HL-60 (cell line): Measurements from ENCODE around the gene CABP2.
"Not testable (repeated sequence)": the region's sequence is repeated elsewhere in the genome, so short reads cannot be mapped to it uniquely, and the experiment has no call there.

Source experiments
- DNase-seq, 2 experiments: peaks; one replicate each; pipeline ENCODE4 v3.0.0-alpha.2; 2010 to 2020; ENCODE audit warnings: low read depth in 1 of 2, low spot score in 1 of 2
- H3K27ac ChIP-seq: fragments of 250-450 bp; sonication (Bioruptor Pico); replicated peaks from 2 replicates; pipeline ENCODE4 v1.5.1; 2020; ENCODE audit warnings: mild to moderate bottlenecking, moderate library complexity
- H3K27me3 ChIP-seq: fragments of 250-450 bp; sonication (Bioruptor Pico); 2 replicates; pipeline ENCODE4 v1.5.1; 2021; ENCODE audit warnings: mild to moderate bottlenecking, moderate library complexity; ENCODE audit not compliant: insufficient read depth, poor library complexity, severe bottlenecking
- H3K4me3 ChIP-seq: replicated peaks from 2 replicates; pipeline ENCODE4 v1.5.1; 2011; ENCODE audit warnings: mild to moderate bottlenecking, control low read depth, low read length; ENCODE audit not compliant: insufficient read depth
- CTCF ChIP-seq: IDR thresholded peaks from one replicate; pipeline ENCODE4 v1.5.1; 2011; ENCODE audit warnings: low read length, control low read depth, inconsistent platforms; ENCODE audit not compliant: insufficient read depth
- GABPA ChIP-seq: IDR thresholded peaks from 2 replicates; pipeline ENCODE4 v1.6.1; 2012; ENCODE audit warnings: low read depth
- POLR2AphosphoS5 ChIP-seq: IDR thresholded peaks from 2 replicates; pipeline ENCODE4 v1.6.1; 2012; ENCODE audit warnings: low read depth
- REST ChIP-seq: IDR thresholded peaks from 2 replicates; pipeline ENCODE4 v1.6.1; 2012; ENCODE audit warnings: low read depth; ENCODE audit not compliant: insufficient replicate concordance
- SPI1 ChIP-seq: IDR thresholded peaks from 2 replicates; pipeline ENCODE4 v1.6.1; 2012; ENCODE audit warnings: low read depth, mild to moderate bottlenecking, borderline replicate concordance

Gene CABP2

GRCh38 chr11:67551127-67551526 lies 27.9 kb upstream of the CABP2 start:
- Histone ChIP-seq H3K4me3 (no peak overlapping the region), H3K27me3 (no peaks in the 10 kb centered on the region), H3K27ac (no peak overlapping the region)
- TF ChIP-seq GABPA (no peak), SPI1 (no peak), POLR2AphosphoS5 (no peak), REST (no peak), CTCF (no peak)
- DNase-seq, result no peak

GRCh38 chr11:67548555-67549110 lies 25.4 kb upstream of the CABP2 start:
- H3K27me3 ChIP-seq, result no peaks in the 10 kb centered on the region
- H3K27ac ChIP-seq, result no peak overlapping the region
- no peak for DNase-seq
- no peak for TF ChIP-seq CTCF
- TF ChIP-seq SPI1, result no peak
- no peak for TF ChIP-seq POLR2AphosphoS5
- no peak for TF ChIP-seq REST
- no peak for TF ChIP-seq GABPA
- no peak overlapping the region for H3K4me3 ChIP-seq

GRCh38 chr11:67548112-67548511 lies 24.9 kb upstream of the CABP2 start:
- H3K27ac ChIP-seq, H3K4me3 ChIP-seq, DNase-seq, H3K27me3 ChIP-seq: not testable (repeated sequence)

GRCh38 chr11:67545280-67545679 lies 22.0 kb upstream of the CABP2 start:
- TF ChIP-seq REST (no peak), POLR2AphosphoS5 (no peak), GABPA (no peak), SPI1 (no peak), CTCF (no peak)
- Histone ChIP-seq H3K27ac (no peak overlapping the region), H3K27me3 (no peaks in the 10 kb centered on the region), H3K4me3 (no peak overlapping the region)
- no peak for DNase-seq
